ENCODE results near the gene HHATL.

Gene HHATL

GRCh38 chr3:42649006-42649405, 53.6 kb downstream of the HHATL start:
- DNase-seq = no peak

- DNase-seq = no peak
Measured at GRCh38 chr3:42647821-42648459, 54.7 kb downstream of the HHATL start.

Measured in NCI-H1436 (cell line).